GM12874 (cell line): ENCODE measurements around the gene WNT2.

Experiments
- CTCF ChIP-seq: IDR thresholded peaks from 2 replicates; pipeline ENCODE4 v1.5.1; 2011; ENCODE audit warnings: low read depth, mild to moderate bottlenecking, control low read depth, low read length, moderate library complexity; ENCODE audit not compliant: insufficient read depth

WNT2 gene

GRCh38 chr7:117302396-117302795 lies 20.5 kb downstream of the WNT2 start:
- TF ChIP-seq CTCF, result no peak

GRCh38 chr7:117297606-117298005 lies 25.3 kb downstream of the WNT2 start:
- no peak for TF ChIP-seq CTCF

GRCh38 chr7:117296066-117296465 lies 26.8 kb downstream of the WNT2 start:
- TF ChIP-seq CTCF, result no peak

GRCh38 chr7:117285826-117286225 lies 37.0 kb downstream of the WNT2 start:
- TF ChIP-seq CTCF, result no peak

GRCh38 chr7:117284692-117285091 lies 38.2 kb downstream of the WNT2 start:
- no peak for TF ChIP-seq CTCF

GRCh38 chr7:117283779-117284178 lies 39.1 kb downstream of the WNT2 start:
- TF ChIP-seq CTCF, result no peak

GRCh38 chr7:117283371-117283770 lies 39.5 kb downstream of the WNT2 start:
- TF ChIP-seq CTCF, result no peak

- no peak for TF ChIP-seq CTCF
Observed at GRCh38 chr7:117282239-117282812, 40.5 kb downstream of the WNT2 start.
